ENCODE measurements around the gene INPP5D. TPM values are rescaled to one million over a fixed set of nuclear protein-coding genes. Genes with fewer than 3 reads are reported as not detected.
A peak's percentile ranks its signal among the peaks of the same experiment; 100 is the strongest.

Gene INPP5D
- total and polyA plus RNA-seq, 2 donors (not counting 1 experiment from before 2014, with no cell fraction given): 0.01 to 0.33 TPM

DNA sequence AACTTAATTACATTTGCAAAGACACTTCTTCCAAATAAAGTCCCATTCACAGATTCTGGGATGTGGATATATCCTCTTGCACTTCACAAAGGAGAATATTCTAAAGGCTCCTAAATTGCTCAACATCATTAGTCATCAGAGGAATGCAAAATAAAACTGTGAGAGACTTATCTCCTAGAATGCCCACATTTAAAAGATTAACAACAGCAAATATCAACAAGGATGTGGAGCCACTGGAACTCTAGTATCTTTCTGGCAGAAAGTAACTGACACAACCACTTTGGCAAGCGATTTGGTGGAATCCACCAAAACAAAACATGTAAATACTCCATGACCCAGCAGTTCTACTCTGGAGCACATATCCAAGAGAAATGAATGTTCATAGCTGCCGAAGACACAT lies 23.1 kb upstream of the INPP5D start:
- TF ChIP-seq, protein P1, sequence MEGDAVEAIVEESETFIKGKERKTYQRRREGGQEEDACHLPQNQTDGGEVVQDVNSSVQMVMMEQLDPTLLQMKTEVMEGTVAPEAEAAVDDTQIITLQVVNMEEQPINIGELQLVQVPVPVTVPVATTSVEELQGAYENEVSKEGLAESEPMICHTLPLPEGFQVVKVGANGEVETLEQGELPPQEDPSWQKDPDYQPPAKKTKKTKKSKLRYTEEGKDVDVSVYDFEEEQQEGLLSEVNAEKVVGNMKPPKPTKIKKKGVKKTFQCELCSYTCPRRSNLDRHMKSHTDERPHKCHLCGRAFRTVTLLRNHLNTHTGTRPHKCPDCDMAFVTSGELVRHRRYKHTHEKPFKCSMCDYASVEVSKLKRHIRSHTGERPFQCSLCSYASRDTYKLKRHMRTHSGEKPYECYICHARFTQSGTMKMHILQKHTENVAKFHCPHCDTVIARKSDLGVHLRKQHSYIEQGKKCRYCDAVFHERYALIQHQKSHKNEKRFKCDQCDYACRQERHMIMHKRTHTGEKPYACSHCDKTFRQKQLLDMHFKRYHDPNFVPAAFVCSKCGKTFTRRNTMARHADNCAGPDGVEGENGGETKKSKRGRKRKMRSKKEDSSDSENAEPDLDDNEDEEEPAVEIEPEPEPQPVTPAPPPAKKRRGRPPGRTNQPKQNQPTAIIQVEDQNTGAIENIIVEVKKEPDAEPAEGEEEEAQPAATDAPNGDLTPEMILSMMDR (conservative IDR thresholded peaks at IDR 0.05 in 1 of 2, IDR thresholded peaks at IDR 0.05 in 1 of 2; ENCODE audit: low read depth in 1 of 2, low read length in 2 of 2): no peak
- TF ChIP-seq EZH2 (IDR thresholded peaks at IDR 0.05; ENCODE audit: low read length, missing control alignments): no peak
- no peak overlapping the region for H3K9ac ChIP-seq (ENCODE audit: insufficient read depth, low read length)
- H3K27ac ChIP-seq (ENCODE audit: insufficient read depth, low read length): no peak overlapping the region
- no peak overlapping the region for H3K4me3 ChIP-seq (replicated peaks in 1 of 4; ENCODE audit: control extremely low read depth in 1 of 4, insufficient read depth in 1 of 4, low read depth in 3 of 4, low read length in 4 of 4)
- H2AFZ ChIP-seq (ENCODE audit: low read length): no peak overlapping the region
- H3K79me2 ChIP-seq (ENCODE audit: control insufficient read depth, insufficient read depth, low read length): no peaks in the 10 kb centered on the region
- H3K4me2 ChIP-seq (ENCODE audit: extremely low read depth, insufficient read depth, low read length): no peak overlapping the region
- no peaks in the 10 kb centered on the region for H3K36me3 ChIP-seq (ENCODE audit: control insufficient read depth, insufficient read depth, low read length)
- DNase-seq (ENCODE audit: low read depth in 2 of 2): peak; percentile 44 to 62
- H4K20me1 ChIP-seq (ENCODE audit: control insufficient read depth, extremely low read depth, insufficient read depth, low read length): no peaks in the 10 kb centered on the region
- H3K27me3 ChIP-seq (ENCODE audit: control insufficient read depth, insufficient read depth, low read length): no peaks in the 10 kb centered on the region
- peaks cover 3% of the 10 kb centered on the region for H3K4me1 ChIP-seq (ENCODE audit: control insufficient read depth, extremely low read depth, insufficient read depth, low read length)
- H3K9me3 ChIP-seq (ENCODE audit: control insufficient read depth, insufficient read depth, low read depth, low read length): peaks cover 6% of the 10 kb centered on the region

DNA sequence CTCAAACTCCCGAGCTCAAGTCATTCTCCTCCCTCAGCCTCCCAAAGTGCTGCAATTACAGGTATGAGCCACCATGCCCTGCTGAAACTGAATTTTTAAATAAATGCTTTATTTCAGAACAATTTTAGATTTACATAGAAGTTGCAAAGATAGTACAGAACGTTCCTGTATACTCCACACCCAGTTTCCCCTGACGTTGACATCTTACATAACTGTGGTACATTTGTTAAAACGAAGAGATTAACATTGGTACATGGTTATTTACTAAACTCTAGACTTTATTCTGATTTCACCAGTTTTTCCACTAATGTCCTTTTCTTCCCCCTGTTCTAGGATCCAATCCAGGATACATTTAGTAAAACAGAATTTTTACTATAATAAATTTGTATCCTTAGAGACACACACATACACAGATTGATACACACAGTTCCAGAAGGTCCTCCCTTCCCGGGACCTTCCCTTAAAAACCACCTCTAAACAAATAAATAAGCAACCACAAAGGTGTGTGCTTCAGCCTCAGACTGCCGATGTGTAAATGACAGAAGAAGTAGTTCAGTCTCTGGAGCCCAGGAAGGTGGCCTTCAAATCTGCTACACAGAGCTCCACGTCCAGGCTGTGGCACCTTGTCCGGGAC lies 20.8 kb upstream of the INPP5D start:
- H3K79me2 ChIP-seq (ENCODE audit: control insufficient read depth, insufficient read depth, low read length): no peaks in the 10 kb centered on the region
- H3K4me2 ChIP-seq (ENCODE audit: extremely low read depth, insufficient read depth, low read length): no peak overlapping the region
- H3K36me3 ChIP-seq (ENCODE audit: control insufficient read depth, insufficient read depth, low read length): no peaks in the 10 kb centered on the region
- no peaks in the 10 kb centered on the region for H4K20me1 ChIP-seq (ENCODE audit: control insufficient read depth, extremely low read depth, insufficient read depth, low read length)
- H3K27me3 ChIP-seq (ENCODE audit: control insufficient read depth, insufficient read depth, low read length): peaks cover 2% of the 10 kb centered on the region
- peak in 1 of 2 donors; percentile 23 for DNase-seq (ENCODE audit: low read depth in 2 of 2)
- no peak overlapping the region for H3K27ac ChIP-seq (ENCODE audit: insufficient read depth, low read length)
- no peak overlapping the region for H3K4me3 ChIP-seq (replicated peaks in 1 of 4; ENCODE audit: control extremely low read depth in 1 of 4, insufficient read depth in 1 of 4, low read depth in 3 of 4, low read length in 4 of 4)
- H3K4me1 ChIP-seq (ENCODE audit: control insufficient read depth, extremely low read depth, insufficient read depth, low read length): no peaks in the 10 kb centered on the region
- TF ChIP-seq, protein P1 (conservative IDR thresholded peaks at IDR 0.05 in 1 of 2, IDR thresholded peaks at IDR 0.05 in 1 of 2; ENCODE audit: low read depth in 1 of 2, low read length in 2 of 2): no peak
- TF ChIP-seq EZH2 (IDR thresholded peaks at IDR 0.05; ENCODE audit: low read length, missing control alignments): no peak
- H2AFZ ChIP-seq (ENCODE audit: low read length): no peak overlapping the region
- H3K9me3 ChIP-seq (ENCODE audit: control insufficient read depth, insufficient read depth, low read depth, low read length): peaks cover 6% of the 10 kb centered on the region
- H3K9ac ChIP-seq (ENCODE audit: insufficient read depth, low read length): no peak overlapping the region

DNA sequence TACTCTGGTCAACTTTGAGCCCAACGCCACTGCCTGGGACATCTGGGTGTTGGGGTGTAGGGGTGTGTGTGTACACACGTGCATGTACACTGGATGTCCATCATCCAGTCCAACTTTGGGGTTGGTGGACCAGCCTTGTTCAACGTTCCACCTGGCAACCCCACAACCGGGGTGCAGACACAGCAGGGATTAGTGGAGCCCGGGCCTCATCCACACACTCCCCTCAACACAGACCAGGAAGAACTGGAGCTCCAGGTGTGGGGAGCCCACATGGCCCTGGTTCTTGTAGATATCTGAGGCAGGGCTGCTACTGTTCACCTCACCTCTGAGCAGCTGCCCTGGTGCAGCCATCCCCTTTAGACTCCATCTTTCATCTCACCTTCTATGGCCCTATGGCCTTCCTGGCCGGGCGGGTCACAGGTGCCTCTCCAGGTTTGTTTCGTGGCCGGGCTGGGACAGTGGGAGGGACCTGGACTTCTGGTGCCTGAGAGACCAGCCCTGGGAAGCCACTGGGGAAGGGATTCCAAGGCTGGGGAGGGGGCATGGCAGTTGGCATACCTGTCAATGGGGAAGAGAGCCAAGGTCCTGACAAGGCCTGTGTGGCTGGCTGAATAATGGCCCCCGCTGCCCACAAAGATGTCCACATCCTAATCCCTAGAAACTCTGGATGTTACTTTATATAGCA lies 20.2 kb upstream of the INPP5D start:
- Histone ChIP-seq H3K27ac (ENCODE audit: insufficient read depth, low read length) (no peak overlapping the region), H3K9ac (ENCODE audit: insufficient read depth, low read length) (no peak overlapping the region), H3K9me3 (ENCODE audit: control insufficient read depth, insufficient read depth, low read depth, low read length) (peaks cover 6% of the 10 kb centered on the region), H3K36me3 (ENCODE audit: control insufficient read depth, insufficient read depth, low read length) (no peaks in the 10 kb centered on the region), H3K4me1 (ENCODE audit: control insufficient read depth, extremely low read depth, insufficient read depth, low read length) (no peaks in the 10 kb centered on the region), H3K79me2 (ENCODE audit: control insufficient read depth, insufficient read depth, low read length) (no peaks in the 10 kb centered on the region), H3K4me2 (ENCODE audit: extremely low read depth, insufficient read depth, low read length) (no peak overlapping the region), H4K20me1 (ENCODE audit: control insufficient read depth, extremely low read depth, insufficient read depth, low read length) (no peaks in the 10 kb centered on the region), H2AFZ (ENCODE audit: low read length) (no peak overlapping the region), H3K4me3 (replicated peaks in 1 of 4; ENCODE audit: control extremely low read depth in 1 of 4, insufficient read depth in 1 of 4, low read depth in 3 of 4, low read length in 4 of 4) (no peak overlapping the region), H3K27me3 (ENCODE audit: control insufficient read depth, insufficient read depth, low read length) (peaks cover 2% of the 10 kb centered on the region)
- no peak for DNase-seq (ENCODE audit: low read depth in 2 of 2)
- no peak for TF ChIP-seq EZH2 (IDR thresholded peaks at IDR 0.05; ENCODE audit: low read length, missing control alignments)
- TF ChIP-seq, protein P1 (conservative IDR thresholded peaks at IDR 0.05 in 1 of 2, IDR thresholded peaks at IDR 0.05 in 1 of 2; ENCODE audit: low read depth in 1 of 2, low read length in 2 of 2): no peak

All from fibroblast of lung (primary cell).